Dendritic cell treated with granulocyte-macrophage colony-stimulating factor and Interleukin-4, amounts not matched to agents 40 ng/mL and 50 ng/mL, for 4 days (primary cell): ENCODE results near the gene BACH1.
"Not testable (repeated sequence)": the region's sequence is repeated elsewhere in the genome, so short reads cannot be mapped to it uniquely, and the experiment has no call there.

Experiments used
- H3K27ac Mint-ChIP-seq: one replicate; pipeline ENCODE4 v1.8.0; 2022; ENCODE audit warnings: mild to moderate bottlenecking, mixed read lengths
- H3K27me3 Mint-ChIP-seq: one replicate; pipeline ENCODE4 v1.8.0; 2022; ENCODE audit warnings: mild to moderate bottlenecking, mixed read lengths
- H3K36me3 Mint-ChIP-seq: one replicate; pipeline ENCODE4 v1.8.0; 2022; ENCODE audit warnings: low read depth, mixed read lengths
- H3K4me1 Mint-ChIP-seq: one replicate; pipeline ENCODE4 v1.8.0; 2022; ENCODE audit warnings: low read depth, mixed read lengths
- H3K4me3 Mint-ChIP-seq: one replicate; pipeline ENCODE4 v1.8.0; 2022; ENCODE audit warnings: mild to moderate bottlenecking, moderate library complexity, mixed read lengths
- H3K9me3 Mint-ChIP-seq: one replicate; pipeline ENCODE4 v1.8.0; 2022; ENCODE audit warnings: mixed read lengths
- intact Hi-C: fragments of 100-400 bp; cut with micrococcal nuclease; formaldehyde crosslinking; loops from one replicate; pipeline ENCODE4 v1.15.0; 2022

BACH1 gene

DNA sequence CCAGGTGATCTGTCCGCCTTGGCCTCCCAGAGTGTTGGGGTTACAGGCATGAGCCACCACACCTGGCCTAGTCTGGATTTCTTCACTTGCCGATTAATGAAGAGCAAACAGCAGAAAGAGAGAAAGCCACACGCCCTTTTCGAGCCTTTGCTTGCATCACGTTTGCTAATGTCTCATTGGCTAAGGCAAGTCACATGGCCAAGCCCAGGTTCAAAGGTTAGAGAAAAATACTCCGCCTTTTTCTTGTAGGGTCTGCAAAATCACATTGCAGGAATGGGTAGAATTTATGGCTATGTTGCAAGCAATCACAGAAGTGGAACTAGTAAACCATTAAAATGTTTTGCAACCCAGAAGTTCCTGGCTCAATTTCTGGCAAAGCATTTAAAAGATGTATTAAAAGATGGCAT, 26.8 kb upstream of the BACH1 start:
- H3K36me3 Mint-ChIP-seq = no peaks in the 10 kb centered on the region
- H3K9me3 Mint-ChIP-seq = no peaks in the 10 kb centered on the region
- no peak overlapping the region for H3K27ac Mint-ChIP-seq
- no peak overlapping the region for H3K4me3 Mint-ChIP-seq
- H3K4me1 Mint-ChIP-seq = peaks cover 12% of the 10 kb centered on the region
- H3K27me3 Mint-ChIP-seq = no peaks in the 10 kb centered on the region
- intact Hi-C loops = no loop called here

DNA sequence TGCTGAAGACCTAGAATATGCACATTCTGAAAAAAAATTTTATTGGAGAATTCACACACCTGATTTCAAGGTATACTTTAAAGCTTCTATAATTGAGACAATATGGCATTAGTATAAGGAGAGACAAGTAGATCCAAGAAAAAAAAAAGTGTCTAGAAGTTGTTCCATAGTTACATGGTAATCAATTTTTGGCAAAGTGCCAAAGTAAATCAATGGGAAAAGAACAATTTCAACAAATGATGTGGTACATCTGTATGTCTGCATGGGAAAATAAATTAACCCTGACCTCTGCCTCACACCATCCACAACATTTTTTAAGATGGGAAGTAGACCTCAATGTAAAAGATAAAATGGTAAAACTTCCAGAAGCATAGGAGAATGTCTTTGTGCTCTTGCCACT, 21.3 kb upstream of the BACH1 start:
- Mint-ChIP-seq H3K36me3 (no peaks in the 10 kb centered on the region), H3K4me3 (no peak overlapping the region), H3K9me3 (peaks cover 8% of the 10 kb centered on the region), H3K27me3 (no peaks in the 10 kb centered on the region), H3K4me1 (no peaks in the 10 kb centered on the region), H3K27ac (no peak overlapping the region)
- intact Hi-C loops = no loop called here

DNA sequence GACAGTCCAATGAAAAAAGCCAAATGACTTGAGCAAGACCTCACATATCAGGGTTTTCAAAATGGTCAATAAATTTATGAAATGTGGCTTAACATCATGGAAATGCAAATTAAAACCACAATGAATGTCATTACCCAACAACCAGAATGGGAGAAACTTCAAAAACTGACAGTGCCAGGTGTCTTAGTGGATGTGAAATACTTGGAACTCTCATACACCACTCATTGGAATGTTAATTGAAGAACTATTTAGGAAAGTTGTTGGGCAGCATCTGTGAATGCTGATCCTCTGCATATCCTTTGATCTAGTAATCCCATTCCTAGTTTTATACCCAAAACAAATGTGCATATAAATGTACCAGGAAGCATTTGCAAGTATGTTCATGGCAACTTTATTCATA, 19.2 kb upstream of the BACH1 start:
- H3K36me3 Mint-ChIP-seq = no peaks in the 10 kb centered on the region
- no peak overlapping the region for H3K4me3 Mint-ChIP-seq
- H3K27me3 Mint-ChIP-seq = no peaks in the 10 kb centered on the region
- no peak overlapping the region for H3K27ac Mint-ChIP-seq
- H3K9me3 Mint-ChIP-seq = peaks cover 22% of the 10 kb centered on the region
- H3K4me1 Mint-ChIP-seq = no peaks in the 10 kb centered on the region
- intact Hi-C loops = no loop called here

DNA sequence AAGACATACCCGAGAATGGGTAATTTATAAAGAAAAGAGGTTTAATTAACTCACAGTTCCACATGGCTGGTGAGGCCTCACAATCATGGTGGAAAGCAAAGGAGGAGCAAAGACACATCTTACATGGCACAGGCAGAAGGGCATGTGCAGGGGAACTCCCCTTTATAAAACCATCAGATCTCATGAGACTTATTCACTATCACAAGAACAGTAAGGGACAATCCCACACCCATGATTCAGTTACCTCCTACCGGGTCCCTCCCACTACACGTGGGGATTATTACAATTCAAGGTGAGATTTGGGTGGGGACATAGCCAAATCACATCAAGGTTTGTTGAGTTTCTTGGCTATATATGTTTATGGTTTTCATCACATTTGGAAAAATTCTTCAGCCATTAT, 16.9 kb upstream of the BACH1 start:
- H3K4me1 Mint-ChIP-seq, H3K27me3 Mint-ChIP-seq, H3K36me3 Mint-ChIP-seq: not testable (repeated sequence)

DNA sequence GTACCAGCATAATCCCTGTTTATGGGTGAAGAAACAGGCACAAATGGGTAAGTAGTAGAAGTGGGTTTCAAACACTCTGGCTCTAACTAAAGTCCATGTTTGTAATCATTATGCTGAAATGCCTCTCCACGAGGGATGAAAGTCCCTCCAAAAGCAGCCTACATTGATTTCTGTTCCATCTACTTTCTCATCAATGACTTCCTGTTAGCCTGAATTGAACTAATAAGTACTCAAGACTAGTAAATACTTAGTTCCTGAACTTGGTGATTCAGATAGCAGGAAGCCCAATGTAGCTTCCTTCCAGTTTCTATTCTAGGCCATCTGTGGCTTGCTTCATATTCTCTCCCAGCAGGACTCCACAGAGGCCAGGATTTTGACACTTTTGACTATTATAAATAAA, 11.3 kb upstream of the BACH1 start:
- H3K36me3 Mint-ChIP-seq = no peaks in the 10 kb centered on the region
- no peak overlapping the region for H3K27ac Mint-ChIP-seq
- H3K4me1 Mint-ChIP-seq = peaks cover 18% of the 10 kb centered on the region
- H3K27me3 Mint-ChIP-seq = no peaks in the 10 kb centered on the region
- intact Hi-C loops = no loop called here
- peaks cover 15% of the 10 kb centered on the region for H3K9me3 Mint-ChIP-seq
- no peak overlapping the region for H3K4me3 Mint-ChIP-seq

More for the DNA sequence above, 16.9 kb upstream of the BACH1 start:
- H3K4me3 Mint-ChIP-seq, H3K27ac Mint-ChIP-seq, intact Hi-C loops: not testable (repeated sequence)
- peaks cover 22% of the 10 kb centered on the region for H3K9me3 Mint-ChIP-seq

DNA sequence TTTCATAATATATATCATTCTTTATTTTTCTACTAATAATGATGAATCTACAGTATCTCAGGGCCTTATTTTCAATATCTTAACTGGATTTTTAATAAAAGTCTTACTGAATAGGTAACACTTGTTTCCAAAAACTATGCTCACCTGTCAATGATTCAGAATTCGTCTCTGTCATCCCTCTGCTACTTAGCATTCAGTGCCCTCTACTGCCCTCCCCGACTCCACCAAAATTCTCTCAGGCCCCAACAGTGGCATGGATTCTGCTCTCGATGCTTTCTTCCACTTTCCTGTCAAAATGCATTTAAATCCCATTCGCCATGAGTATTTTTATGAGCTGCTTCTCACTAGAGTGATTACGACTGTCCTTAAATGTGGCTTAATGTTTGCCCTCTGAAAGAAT, 10.5 kb upstream of the BACH1 start:
- intact Hi-C loops = no loop called here
- Mint-ChIP-seq H3K36me3 (no peaks in the 10 kb centered on the region), H3K4me3 (no peak overlapping the region), H3K4me1 (peaks cover 18% of the 10 kb centered on the region), H3K27me3 (no peaks in the 10 kb centered on the region), H3K27ac (no peak overlapping the region), H3K9me3 (peaks cover 7% of the 10 kb centered on the region)

DNA sequence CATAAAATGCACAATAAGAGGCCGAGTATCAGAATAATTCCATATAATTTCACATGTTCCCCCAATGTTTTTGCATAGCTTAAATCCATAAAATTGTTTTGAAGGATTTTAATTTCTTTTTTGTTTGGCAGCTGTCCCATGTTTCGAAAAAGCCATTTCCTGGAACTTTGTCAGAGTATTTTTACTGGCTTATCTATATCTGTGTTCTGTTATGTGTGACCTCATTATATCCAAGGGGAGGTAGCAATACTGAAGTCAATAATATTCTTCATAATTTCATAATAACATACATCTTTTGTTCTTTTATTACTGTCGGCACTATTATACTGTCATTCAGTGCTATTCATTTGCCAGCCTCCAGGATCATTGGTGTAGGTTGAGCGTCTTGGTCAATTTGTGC, 9.4 kb upstream of the BACH1 start:
- H3K4me1 Mint-ChIP-seq = peaks cover 23% of the 10 kb centered on the region
- no peaks in the 10 kb centered on the region for H3K9me3 Mint-ChIP-seq
- no peak overlapping the region for H3K27ac Mint-ChIP-seq
- H3K4me3 Mint-ChIP-seq = no peak overlapping the region
- H3K27me3 Mint-ChIP-seq = no peaks in the 10 kb centered on the region
- no peaks in the 10 kb centered on the region for H3K36me3 Mint-ChIP-seq
- intact Hi-C loops = no loop called here

DNA sequence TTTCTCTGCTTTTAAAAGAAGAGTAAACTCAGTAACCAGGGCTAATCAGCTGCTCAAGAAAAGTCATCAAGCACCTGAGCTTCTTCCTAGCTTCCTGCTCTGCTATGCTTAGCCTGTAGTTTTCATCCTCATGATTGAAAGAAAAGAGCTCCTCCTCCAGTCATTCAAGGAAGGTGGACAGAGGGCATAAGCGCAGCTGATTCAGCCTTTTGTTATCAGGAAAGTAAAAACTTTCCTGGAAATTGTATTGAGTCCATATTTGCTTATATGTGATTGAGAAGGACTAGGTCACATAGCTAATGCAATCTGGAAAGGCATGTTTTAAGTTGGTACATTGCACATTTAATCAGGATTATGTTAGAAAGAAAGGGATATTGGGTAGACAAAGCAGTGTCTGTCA, 8.5 kb upstream of the BACH1 start:
- Mint-ChIP-seq H3K4me3 (no peak overlapping the region), H3K9me3 (no peaks in the 10 kb centered on the region), H3K27me3 (no peaks in the 10 kb centered on the region), H3K36me3 (no peaks in the 10 kb centered on the region), H3K4me1 (peaks cover 26% of the 10 kb centered on the region), H3K27ac (no peak overlapping the region)
- intact Hi-C loops = no loop called here

DNA sequence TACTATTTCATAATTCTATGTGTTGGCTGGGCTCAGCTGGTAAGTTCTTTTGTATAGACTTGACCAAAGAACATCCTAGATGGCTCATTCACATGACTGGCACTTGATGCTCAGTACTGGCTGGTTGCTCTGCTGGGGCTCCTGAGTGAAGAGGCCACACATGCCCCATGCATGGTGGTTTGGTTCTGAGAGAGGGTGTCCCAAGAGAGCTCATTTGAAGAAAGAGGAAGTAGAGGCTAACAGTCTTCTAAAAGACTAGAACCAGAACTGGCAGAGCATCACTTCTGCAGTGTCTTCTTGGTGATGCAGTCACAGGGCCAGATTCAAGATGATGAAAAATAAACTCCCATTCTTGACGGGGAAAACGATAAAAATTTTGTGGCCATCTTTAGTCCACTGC, 5.2 kb upstream of the BACH1 start:
- H3K4me3 Mint-ChIP-seq = no peak overlapping the region
- H3K4me1 Mint-ChIP-seq = peaks cover 30% of the 10 kb centered on the region
- H3K9me3 Mint-ChIP-seq = no peaks in the 10 kb centered on the region
- intact Hi-C loops = no loop called here
- H3K27ac Mint-ChIP-seq = no peak overlapping the region
- H3K36me3 Mint-ChIP-seq = no peaks in the 10 kb centered on the region
- H3K27me3 Mint-ChIP-seq = no peaks in the 10 kb centered on the region

DNA sequence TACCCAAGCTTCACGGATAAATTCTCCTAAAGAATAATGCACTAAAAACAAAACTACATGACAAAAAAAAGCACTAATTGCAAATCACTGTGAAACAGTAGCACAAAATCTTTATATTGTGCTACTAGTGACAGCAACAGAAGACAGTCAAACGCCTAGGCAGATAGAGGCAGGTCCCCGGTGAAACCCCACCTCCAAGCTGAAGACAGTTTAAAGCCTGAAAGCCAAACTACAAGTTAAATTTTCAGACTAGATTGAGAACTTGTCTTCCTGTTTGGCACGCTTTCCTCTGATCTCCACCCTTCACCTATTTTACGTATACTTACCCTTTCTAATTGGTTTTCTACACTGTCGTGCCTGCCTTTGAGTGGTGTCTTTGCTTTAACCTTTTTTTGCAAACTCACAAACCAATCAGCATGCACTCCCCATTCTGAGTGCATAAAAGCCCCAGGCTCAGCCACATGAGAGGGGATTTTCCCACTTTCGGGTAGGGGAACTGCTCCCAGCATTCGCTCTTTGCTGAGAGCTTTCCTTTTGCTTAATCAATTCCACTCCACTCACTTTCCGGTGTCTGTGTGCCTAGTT, 3.6 kb upstream of the BACH1 start:
- H3K27ac Mint-ChIP-seq = peak overlapping the region; percentile 10

DNA sequence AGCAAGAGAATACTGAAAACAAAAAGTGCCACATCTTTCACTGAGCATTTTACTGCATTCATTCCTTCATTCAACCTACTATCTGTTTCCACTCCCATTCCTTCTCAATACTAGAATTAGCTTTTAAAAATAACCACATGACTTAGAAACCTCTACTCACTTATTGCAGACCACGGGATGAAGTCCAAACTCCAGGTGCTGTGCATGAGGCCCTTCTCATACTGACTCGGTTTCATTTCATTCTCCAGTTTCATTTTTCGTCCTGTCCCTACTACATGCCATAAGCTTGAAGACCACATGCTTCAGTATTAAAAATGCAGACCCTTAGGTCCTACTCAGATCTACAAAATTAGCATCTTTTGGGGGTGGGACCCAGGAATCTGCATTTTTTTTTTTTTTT, 2.3 kb upstream of the BACH1 start:
- Mint-ChIP-seq H3K27me3 (no peaks in the 10 kb centered on the region), H3K36me3 (peaks cover 16% of the 10 kb centered on the region), H3K27ac (no peak overlapping the region), H3K9me3 (no peaks in the 10 kb centered on the region), H3K4me1 (peaks cover 44% of the 10 kb centered on the region), H3K4me3 (no peak overlapping the region)
- intact Hi-C loops = loop anchor here (5.0 kb wide), 2 partner anchors 134 to 219 kb away; no protein-coding TSS in a partner anchor

More for the DNA sequence above, 3.6 kb upstream of the BACH1 start:
- Mint-ChIP-seq H3K36me3 (peaks cover 12% of the 10 kb centered on the region), H3K9me3 (no peaks in the 10 kb centered on the region), H3K4me3 (no peak overlapping the region), H3K4me1 (peaks cover 37% of the 10 kb centered on the region), H3K27me3 (no peaks in the 10 kb centered on the region)
- intact Hi-C loops = loop anchor here (5.0 kb wide), 2 partner anchors 133 to 218 kb away; no protein-coding TSS in a partner anchor

DNA sequence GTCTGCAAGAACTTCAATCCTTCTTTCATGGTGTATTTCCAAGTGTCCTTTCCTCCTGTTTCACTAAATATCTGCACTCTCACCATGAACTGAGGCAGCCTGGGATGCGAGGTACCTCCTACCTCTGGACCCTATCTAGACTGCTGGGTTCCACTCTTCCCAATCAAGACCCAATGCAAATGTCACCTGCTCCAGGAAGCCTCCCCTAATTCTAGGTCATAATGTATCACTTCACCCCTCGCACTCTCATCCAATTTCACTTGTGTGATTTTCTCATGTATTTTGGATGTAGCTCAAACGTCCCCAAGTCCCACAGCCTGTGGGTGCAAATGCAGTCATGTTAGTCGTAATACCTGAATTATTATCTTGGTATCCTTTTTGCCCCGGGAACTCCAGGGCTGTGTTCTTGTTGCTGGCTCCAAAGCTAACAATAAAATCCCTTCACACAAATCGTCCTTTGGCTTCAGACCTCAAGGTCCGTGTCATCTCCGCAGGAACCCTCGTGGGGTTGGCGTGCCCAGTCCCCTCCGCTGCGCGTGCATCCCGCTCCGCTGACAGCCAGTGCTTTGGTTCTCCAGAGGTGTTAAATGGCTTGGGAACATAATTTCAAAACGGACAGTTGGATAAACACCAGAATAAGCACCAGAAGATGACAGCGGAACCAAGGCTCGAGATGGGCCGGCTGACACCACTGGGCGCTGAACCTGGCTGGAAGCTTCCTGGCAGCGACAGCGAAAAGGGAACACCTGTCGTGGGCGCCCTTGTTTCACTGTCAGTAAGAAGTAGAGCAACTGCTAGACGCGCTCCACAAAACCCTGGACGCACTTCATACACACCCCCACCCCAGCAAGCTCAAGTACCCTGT, 1.0 kb upstream of the BACH1 start:
- intact Hi-C loops = loop anchor here (1.0 to 5.0 kb wide), 3 partner anchors 101 to 220 kb away; no protein-coding TSS in a partner anchor
- Mint-ChIP-seq H3K4me1 (peaks cover 57% of the 10 kb centered on the region), H3K9me3 (no peaks in the 10 kb centered on the region), H3K27ac (peak overlapping the region; percentile 97), H3K27me3 (no peaks in the 10 kb centered on the region), H3K36me3 (peaks cover 16% of the 10 kb centered on the region), H3K4me3 (peak overlapping the region; percentile 90)

DNA sequence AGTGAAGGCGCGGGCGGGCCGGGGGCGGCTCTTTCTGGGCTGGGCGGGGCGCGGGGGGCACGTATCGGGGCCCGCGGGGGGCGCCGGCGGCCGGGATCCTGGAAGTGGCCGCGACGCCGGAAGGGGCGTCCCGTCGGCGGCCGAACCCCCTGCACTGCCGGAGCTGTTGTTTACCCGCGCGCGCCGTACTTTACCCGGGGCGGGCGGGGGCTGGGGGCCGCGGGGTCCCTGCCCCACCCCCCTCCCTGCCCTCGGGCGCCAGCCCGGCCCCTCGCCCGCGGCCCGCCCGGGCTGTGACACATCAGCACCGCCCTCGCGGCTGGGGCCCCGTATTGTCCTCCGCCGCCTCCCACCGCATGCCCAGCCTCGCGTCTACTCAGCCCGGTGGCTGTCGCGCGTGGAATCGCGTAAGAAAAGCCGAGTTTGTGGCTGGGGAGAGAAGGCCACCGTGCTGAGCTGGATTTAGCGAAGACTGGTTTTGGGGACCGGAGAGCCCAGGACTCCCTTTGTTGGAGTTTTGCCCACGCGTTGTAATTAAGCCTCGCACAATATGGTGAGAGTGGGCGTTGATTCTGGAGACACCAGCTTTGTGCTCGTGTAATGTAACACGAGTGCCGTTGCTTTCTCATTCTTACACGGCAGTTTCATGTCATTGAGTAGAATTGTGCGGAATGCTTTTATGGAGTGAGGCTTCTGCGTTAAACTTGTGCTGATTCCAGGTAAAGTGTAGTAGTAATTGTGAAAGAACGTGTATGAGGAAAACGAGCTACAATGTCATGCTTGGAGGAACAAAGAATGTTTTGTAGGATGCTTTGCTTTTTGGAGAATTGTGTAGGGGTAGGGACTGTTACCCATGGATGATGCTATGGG, 559 bp downstream of the BACH1 start:
- no peaks in the 10 kb centered on the region for H3K9me3 Mint-ChIP-seq
- peak overlapping the region; percentile 90 for H3K4me3 Mint-ChIP-seq
- H3K4me1 Mint-ChIP-seq = peaks cover 61% of the 10 kb centered on the region
- intact Hi-C loops = loop anchor here (5.0 kb wide), 2 partner anchors 137 to 222 kb away; no protein-coding TSS in a partner anchor
- no peaks in the 10 kb centered on the region for H3K27me3 Mint-ChIP-seq
- peak overlapping the region; percentile 97 for H3K27ac Mint-ChIP-seq
- H3K36me3 Mint-ChIP-seq = peaks cover 16% of the 10 kb centered on the region
